Globus pallidus (tissue), 1 donor: ENCODE measurements around the gene L2HGDH.
A peak's percentile ranks its signal among the peaks of the same experiment; 100 is the strongest.

Source experiments
- DNase-seq: peaks from one replicate; pipeline ENCODE4 v3.0.0-alpha.2; 2015; ENCODE audit warnings: low spot score

The L2HGDH gene

DNA sequence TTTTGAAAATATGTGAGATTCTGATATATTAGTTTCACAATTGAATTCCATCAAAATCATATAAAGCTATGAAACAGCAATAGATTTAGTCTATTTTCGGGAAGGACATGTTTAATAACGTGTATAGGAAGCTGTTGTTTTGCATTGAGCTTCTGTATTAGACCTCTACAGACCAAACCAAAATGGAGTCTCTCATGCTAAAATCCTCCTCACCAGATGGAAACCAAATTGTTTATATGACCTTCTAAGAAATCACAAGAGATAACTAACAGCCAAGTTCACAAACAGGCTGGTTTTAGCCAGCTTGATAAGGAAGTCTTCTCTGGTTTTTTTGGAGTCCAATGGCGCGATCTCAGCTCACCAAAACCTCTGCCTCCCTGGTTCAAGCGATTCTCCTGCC is 23.9 kb downstream of the L2HGDH start:
- DNase-seq, result no peak

DNA sequence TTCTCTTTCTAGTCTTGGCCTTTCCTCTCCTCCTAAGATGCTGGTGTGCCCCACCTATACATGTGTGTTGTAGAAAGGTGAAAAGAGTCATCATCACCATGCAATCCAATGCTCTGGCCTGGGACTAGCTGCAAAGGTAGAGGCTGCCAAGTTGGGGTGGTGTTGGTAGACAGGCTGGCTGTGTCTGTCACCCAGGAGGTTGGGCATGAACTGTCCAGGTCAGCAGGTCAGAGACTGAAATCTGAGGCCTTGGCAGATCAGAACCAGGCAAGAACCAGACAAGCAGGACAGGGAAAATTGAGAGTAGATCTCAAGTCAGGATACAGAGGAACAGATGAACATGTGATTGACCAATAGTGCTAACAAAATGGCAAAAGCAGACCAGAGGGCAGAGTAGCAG is 26.2 kb downstream of the L2HGDH start:
- DNase-seq, result no peak

GRCh38 chr14:50272498-50272897 is 39.5 kb downstream of the L2HGDH start:
- no peak for DNase-seq

- no peak for DNase-seq
Observed at GRCh38 chr14:50270932-50271331, 41.1 kb downstream of the L2HGDH start.

DNA sequence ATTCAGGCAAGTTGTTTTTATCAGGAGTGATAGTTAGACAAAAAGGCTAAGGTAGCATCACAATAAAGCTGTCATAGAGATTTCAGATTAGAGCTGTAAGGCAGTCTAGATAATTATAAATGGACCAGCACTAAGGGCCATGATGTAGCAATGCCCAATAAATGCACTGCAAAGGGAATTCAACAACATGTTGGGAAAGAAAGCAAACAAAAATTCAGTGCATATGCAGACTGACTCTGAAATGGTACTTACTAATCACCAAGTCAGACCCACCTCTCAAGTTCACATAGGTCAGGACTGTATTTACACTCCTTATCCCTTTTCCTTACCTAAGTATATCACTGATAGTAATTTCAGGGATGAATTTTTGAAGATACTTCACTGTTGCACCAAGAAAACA is 47.0 kb downstream of the L2HGDH start:
- DNase-seq, result no peak

DNA sequence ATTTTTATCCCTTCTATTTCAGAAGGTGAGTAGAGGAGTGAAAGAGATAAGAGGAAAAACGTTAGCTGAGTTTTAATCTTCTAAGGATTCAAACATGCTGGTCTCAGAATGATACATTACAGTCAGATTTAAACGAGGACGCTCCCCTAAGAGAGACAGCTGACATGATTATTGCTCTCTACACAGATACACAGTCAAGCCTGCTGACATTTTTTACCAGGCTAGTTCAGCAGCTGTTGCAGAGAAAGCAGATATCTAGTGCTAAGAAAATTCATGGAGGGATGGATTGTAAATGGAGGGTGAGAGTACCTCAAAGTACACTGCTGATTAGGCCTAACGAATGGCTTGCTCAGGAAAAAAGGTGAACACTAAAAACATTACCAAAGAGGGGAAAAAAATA is 48.7 kb downstream of the L2HGDH start:
- DNase-seq, result no peak

GRCh38 chr14:50262865-50263264 is 49.2 kb downstream of the L2HGDH start:
- DNase-seq, result no peak

GRCh38 chr14:50260511-50260910 is 51.5 kb downstream of the L2HGDH start:
- DNase-seq, result peak; percentile 17

DNA sequence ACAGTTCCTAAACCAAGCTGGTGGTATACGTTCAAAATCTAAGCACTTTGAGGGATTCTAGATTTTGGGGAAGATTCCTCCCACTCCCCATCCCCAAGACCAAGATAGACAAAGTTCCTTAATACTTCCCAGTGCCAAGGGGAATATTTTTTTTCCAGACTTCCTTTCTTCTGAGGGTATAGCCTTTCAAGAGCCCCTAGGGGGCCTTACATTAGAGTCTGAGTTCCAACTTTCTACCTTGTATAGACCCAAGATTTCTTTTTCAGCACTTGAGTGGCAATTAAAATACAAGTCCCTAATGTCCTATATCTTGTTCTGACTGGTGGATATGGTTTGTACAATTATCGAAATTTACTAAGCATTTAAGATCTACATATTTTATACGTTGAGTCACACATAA is 52.0 kb downstream of the L2HGDH start:
- DNase-seq, result no peak

DNA sequence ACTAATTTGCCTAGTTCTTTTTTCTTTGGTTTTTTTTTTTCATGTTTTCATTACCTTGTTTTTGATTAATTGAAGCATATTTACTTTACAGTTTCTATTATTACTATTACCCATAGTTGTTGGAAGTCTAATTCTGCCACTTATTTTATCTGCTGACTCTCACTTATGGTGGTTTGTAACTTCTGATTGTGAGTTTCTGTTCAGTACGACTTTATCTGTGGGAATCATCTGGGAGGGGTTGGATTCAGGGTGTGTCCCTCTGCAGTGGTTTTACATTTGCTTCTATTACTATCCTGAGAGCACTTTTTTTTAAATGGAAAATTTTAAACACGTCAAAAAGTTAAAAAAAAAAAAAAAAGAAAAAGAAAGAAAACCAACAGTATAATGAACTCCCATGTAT is 54.3 kb downstream of the L2HGDH start:
- no peak for DNase-seq

DNA sequence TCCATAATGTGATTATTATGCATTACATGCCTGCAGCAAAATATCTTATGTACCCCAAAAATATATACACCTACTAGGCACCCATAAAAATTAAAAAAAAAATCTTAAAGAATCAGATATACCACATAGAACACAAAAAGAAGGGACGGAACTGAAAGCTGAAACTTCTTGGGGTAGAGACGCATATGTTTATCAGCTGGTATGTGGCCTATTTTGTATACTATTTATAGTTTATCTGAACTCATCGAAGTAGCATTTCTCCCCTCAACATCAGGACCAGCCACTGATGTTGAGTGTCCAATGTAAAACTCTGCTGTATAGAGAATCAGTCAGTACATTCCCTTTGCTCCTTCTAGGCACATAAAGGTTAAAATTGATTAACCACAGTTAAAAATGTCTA is 57.8 kb downstream of the L2HGDH start:
- DNase-seq, result no peak

GRCh38 chr14:50249136-50249775 is 62.8 kb downstream of the L2HGDH start:
- no peak for DNase-seq

GRCh38 chr14:50247245-50247644 is 64.8 kb downstream of the L2HGDH start:
- DNase-seq, result no peak

GRCh38 chr14:50242566-50243310 is 69.3 kb downstream of the L2HGDH start:
- DNase-seq, result no peak

DNA sequence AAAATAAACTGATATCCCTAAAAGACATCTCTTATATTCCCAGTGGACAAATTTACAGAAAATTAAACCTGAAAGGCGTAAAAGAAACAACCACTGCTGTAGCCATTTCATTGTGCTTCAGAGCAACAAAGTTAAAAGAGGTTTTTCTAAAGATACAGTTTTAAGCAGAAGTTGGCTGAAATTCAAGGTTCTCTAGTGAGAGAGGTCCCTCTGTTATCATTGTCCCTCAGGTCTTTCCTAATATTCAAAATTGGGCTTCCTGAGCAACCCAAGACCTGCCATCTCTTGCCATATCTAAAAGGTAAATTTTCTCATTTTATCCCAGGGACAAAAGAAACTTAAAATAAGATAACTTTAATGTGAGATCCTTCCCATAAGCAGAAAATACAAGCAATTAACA is 69.9 kb downstream of the L2HGDH start:
- no peak for DNase-seq

DNA sequence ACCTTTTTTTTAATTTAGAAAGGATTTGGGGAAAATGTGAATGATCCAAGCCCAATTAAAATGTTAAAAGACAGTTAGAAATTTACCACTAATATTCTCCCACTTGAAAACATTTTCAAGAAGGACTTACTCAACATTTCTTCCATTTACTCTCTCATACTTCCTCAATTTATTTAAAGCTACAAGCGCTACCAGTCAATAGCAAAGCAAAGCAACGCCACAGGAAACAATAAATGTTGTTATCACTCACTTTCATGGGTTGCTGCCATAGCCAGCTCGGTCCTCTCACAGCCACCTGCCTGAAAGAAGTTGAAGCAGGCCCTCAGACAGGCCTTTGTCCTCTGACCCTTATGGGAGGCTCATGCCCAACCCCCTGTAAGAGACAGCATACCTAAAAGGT is 74.6 kb downstream of the L2HGDH start:
- no peak for DNase-seq

DNA sequence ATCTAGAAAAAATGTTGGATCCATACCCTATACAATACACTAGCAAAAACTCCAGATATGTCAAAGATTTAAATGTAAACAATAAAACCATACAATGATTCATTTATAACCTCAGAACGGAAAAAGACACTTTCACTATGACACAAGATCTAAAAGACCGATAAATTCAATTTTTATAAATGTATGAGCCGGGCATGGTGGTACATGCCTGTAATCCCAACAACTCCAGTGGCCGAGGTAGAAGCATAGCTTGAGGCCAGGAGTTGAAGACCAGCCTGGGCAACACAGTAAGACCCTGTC is 78.1 kb downstream of the L2HGDH start:
- no peak for DNase-seq

- no peak for DNase-seq
Observed at GRCh38 chr14:50233166-50233950, 78.7 kb downstream of the L2HGDH start.

DNA sequence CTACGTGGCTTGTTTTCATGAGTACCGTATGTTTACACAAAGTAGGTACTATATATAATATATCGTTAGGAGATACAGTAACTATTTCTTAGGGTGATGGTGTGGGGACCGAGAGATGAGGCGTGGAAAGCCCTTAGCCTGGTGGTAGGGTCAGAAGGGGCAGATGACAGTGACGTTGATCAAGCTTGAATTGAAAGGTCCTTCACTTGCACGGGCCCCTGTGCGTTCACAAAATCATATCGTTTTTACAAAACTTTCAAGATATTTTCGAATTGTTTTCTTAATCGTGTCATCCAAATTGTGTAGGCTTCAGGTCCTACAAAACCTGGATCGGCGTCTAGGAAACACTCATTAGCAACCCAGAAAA is 79.8 kb downstream of the L2HGDH start:
- DNase-seq, result no peak

GRCh38 chr14:50231475-50232275 is 80.4 kb downstream of the L2HGDH start, which contains the start of gene SOS2:
TSS of gene SOS2 (minus strand) at chr14:50231578. CDS start at chr14:50231283, 295 bp downstream.
- DNase-seq, result peak; percentile 90

DNA sequence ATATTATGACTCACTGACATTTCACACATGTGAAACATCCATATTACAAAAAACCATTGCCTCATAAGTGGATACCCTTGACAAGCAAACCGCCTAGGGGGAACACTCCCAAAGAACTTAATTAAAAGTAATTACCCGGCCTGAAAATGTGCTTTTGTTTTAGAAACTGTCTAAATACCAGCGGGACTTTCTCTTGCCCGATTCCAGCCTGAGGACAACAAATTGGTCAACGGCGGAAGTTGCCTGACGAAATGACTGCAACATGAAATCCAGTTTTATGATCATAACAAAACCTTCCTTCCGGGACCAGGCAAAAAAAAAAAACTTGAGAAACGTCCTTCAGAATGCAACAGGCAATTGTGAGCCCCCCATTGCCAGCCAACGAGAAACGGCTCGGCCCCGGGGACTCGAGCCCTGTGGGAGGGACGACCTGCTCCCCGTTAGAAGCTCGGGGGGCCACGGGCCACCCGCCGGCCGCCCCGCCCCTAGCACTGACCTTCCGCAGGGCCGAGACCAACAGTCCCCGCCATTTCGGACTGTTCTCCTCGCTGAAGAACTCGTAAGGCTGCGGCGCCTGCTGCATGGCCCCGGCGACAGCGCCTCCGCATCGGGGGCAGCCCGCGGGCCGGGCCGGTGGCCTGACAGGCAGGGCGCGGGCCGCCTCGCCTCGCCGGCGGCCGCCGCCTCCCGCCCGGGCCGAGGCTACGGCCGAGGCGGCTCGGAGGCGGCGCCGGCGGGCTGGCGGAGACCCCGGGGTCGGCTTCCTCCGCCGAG is 81.1 kb downstream of the L2HGDH start:
- DNase-seq, result peak; percentile 61

- peak; percentile 22 for DNase-seq
Observed at GRCh38 chr14:50230401-50230700, 81.7 kb downstream of the L2HGDH start.
